ENCODE measurements around the gene PLEKHH2. TPM values are rescaled to one million over a fixed set of nuclear protein-coding genes. Genes with fewer than 3 reads are reported as not detected.
"Not testable (repeated sequence)": the region's sequence is repeated elsewhere in the genome, so short reads cannot be mapped to it uniquely, and the experiment has no call there.

PLEKHH2 gene
- total RNA-seq, 1 donor from 2014 or later = 0.84 TPM

GRCh38 chr2:43594875-43595274 is 42.2 kb upstream of the PLEKHH2 start:
- Histone ChIP-seq H3K79me2 (ENCODE audit: insufficient read depth, low read length) (peaks cover 19% of the 10 kb centered on the region), H3K4me1 (ENCODE audit: insufficient read depth, low read length) (peaks cover 25% of the 10 kb centered on the region), H3K36me3 (ENCODE audit: insufficient read depth, low read length) (peaks cover 4% of the 10 kb centered on the region), H2AFZ (ENCODE audit: low read depth, low read length) (no peak overlapping the region), H3K9me3 (ENCODE audit: insufficient read depth, low read depth, low read length) (no peaks in the 10 kb centered on the region), H3K27ac (ENCODE audit: low read depth, low read length) (peak overlapping the region; percentile 94), H3K4me3 (ENCODE audit: insufficient read depth, low read depth, low read length) (peak overlapping the region; percentile 72), H3K9ac (ENCODE audit: low read length) (peak overlapping the region; percentile 91), H4K20me1 (ENCODE audit: insufficient read depth, low read length) (no peaks in the 10 kb centered on the region), H3K27me3 (ENCODE audit: insufficient read depth, low read length) (no peaks in the 10 kb centered on the region), H3K4me2 (ENCODE audit: low read length) (peak overlapping the region; percentile 85)
- H3K27me3 Mint-ChIP-seq (ENCODE audit: low read depth, unreplicated experiment) = no peaks in the 10 kb centered on the region
- H3K27ac Mint-ChIP-seq (ENCODE audit: unreplicated experiment) = no peak overlapping the region
- H3K4me3 Mint-ChIP-seq (ENCODE audit: unreplicated experiment) = peak overlapping the region; percentile 95
- no peaks in the 10 kb centered on the region for H3K9me3 Mint-ChIP-seq (ENCODE audit: unreplicated experiment)
- peaks cover 13% of the 10 kb centered on the region for H3K4me1 Mint-ChIP-seq (ENCODE audit: low read depth, unreplicated experiment)
- DNase-seq (ENCODE audit: low read depth) (no peak), FAIRE-seq (no peak)
- TF ChIP-seq CTCF (IDR thresholded peaks at IDR 0.05; ENCODE audit: insufficient read depth, low read depth, low read length) = no peak
- no peak for TF ChIP-seq EZH2 (IDR thresholded peaks at IDR 0.05; ENCODE audit: insufficient read depth, low read length)
- no peaks in the 10 kb centered on the region for H3K36me3 Mint-ChIP-seq (ENCODE audit: low read depth, unreplicated experiment)

GRCh38 chr2:43595603-43596412 is 41.3 kb upstream of the PLEKHH2 start, which contains the start of gene THADA:
TSS of gene THADA (minus strand) at chr2:43596038. CDS start at chr2:43592392, 3,646 bp downstream.
- TF ChIP-seq CTCF (IDR thresholded peaks at IDR 0.05; ENCODE audit: insufficient read depth, low read depth, low read length) (no peak), EZH2 (IDR thresholded peaks at IDR 0.05; ENCODE audit: insufficient read depth, low read length) (no peak)
- Histone ChIP-seq H3K27me3 (ENCODE audit: insufficient read depth, low read length) (no peaks in the 10 kb centered on the region), H3K36me3 (ENCODE audit: insufficient read depth, low read length) (no peaks in the 10 kb centered on the region), H3K4me1 (ENCODE audit: insufficient read depth, low read length) (peaks cover 25% of the 10 kb centered on the region), H3K9me3 (ENCODE audit: insufficient read depth, low read depth, low read length) (no peaks in the 10 kb centered on the region), H4K20me1 (ENCODE audit: insufficient read depth, low read length) (no peaks in the 10 kb centered on the region), H3K9ac (ENCODE audit: low read length) (peak within 1 kb of the TSS; percentile 91), H2AFZ (ENCODE audit: low read depth, low read length) (peak within 1 kb of the TSS; percentile 89), H3K4me2 (ENCODE audit: low read length) (peak within 1 kb of the TSS; percentile 85), H3K4me3 (ENCODE audit: insufficient read depth, low read depth, low read length) (peak within 1 kb of the TSS; percentile 72), H3K27ac (ENCODE audit: low read depth, low read length) (peak within 1 kb of the TSS; percentile 94), H3K79me2 (ENCODE audit: insufficient read depth, low read length) (peaks cover 19% of the 10 kb centered on the region)
- Mint-ChIP-seq H3K27ac (ENCODE audit: unreplicated experiment) (peak within 1 kb of the TSS; percentile 96), H3K36me3 (ENCODE audit: low read depth, unreplicated experiment) (no peaks in the 10 kb centered on the region), H3K4me3 (ENCODE audit: unreplicated experiment) (peak within 1 kb of the TSS; percentile 95), H3K27me3 (ENCODE audit: low read depth, unreplicated experiment) (no peaks in the 10 kb centered on the region), H3K9me3 (ENCODE audit: unreplicated experiment) (no peaks in the 10 kb centered on the region), H3K4me1 (ENCODE audit: low read depth, unreplicated experiment) (peaks cover 13% of the 10 kb centered on the region)
- peak; percentile 98 for DNase-seq (ENCODE audit: low read depth)
- FAIRE-seq = peak; percentile 68

- not testable (repeated sequence) for H3K36me3 Mint-ChIP-seq (ENCODE audit: low read depth, unreplicated experiment); H3K4me1 Mint-ChIP-seq (ENCODE audit: low read depth, unreplicated experiment); H3K36me3 ChIP-seq (ENCODE audit: insufficient read depth, low read length); DNase-seq (ENCODE audit: low read depth); H3K9me3 Mint-ChIP-seq (ENCODE audit: unreplicated experiment); FAIRE-seq; H3K27me3 ChIP-seq (ENCODE audit: insufficient read depth, low read length); H3K4me2 ChIP-seq (ENCODE audit: low read length); H3K4me3 ChIP-seq (ENCODE audit: insufficient read depth, low read depth, low read length); H2AFZ ChIP-seq (ENCODE audit: low read depth, low read length); H3K27ac Mint-ChIP-seq (ENCODE audit: unreplicated experiment); H3K9me3 ChIP-seq (ENCODE audit: insufficient read depth, low read depth, low read length); H3K79me2 ChIP-seq (ENCODE audit: insufficient read depth, low read length); H3K27me3 Mint-ChIP-seq (ENCODE audit: low read depth, unreplicated experiment); H3K9ac ChIP-seq (ENCODE audit: low read length); H3K4me3 Mint-ChIP-seq (ENCODE audit: unreplicated experiment); H4K20me1 ChIP-seq (ENCODE audit: insufficient read depth, low read length); H3K4me1 ChIP-seq (ENCODE audit: insufficient read depth, low read length); H3K27ac ChIP-seq (ENCODE audit: low read depth, low read length)
Measured at GRCh38 chr2:43600596-43600995, 36.5 kb upstream of the PLEKHH2 start.

Measured in astrocyte (in vitro differentiated cells and primary cell).